Bronchial epithelial cell (primary cell): Measurements from ENCODE around the gene PANK3. TPM values are rescaled to one million over a fixed set of nuclear protein-coding genes. Genes with fewer than 3 reads are reported as not detected.

ENCODE experiments used
- DNase-seq: peaks from one replicate; pipeline ENCODE4 v3.0.0-alpha.2; 2010; ENCODE audit warnings: low read depth
- FAIRE-seq: peaks from 2 replicates; lab custom pipeline; 2011; peaks lifted over from hg19 to GRCh38; lab: Jason Lieb, UNC
- H3K27me3 ChIP-seq: 2 replicates; pipeline ENCODE4 v1.5.1; 2011; ENCODE audit warnings: low read length; ENCODE audit not compliant: control insufficient read depth, insufficient read depth
- H3K36me3 ChIP-seq: 2 replicates; pipeline ENCODE4 v1.5.1; 2011; ENCODE audit warnings: low read length; ENCODE audit not compliant: control insufficient read depth, insufficient read depth
- H3K4me3 ChIP-seq: 2 replicates; pipeline ENCODE4 v1.5.1; 2011; ENCODE audit warnings: mild to moderate bottlenecking, low read depth, low read length, control low read depth
- CTCF ChIP-seq: IDR thresholded peaks from 2 replicates; pipeline ENCODE4 v1.5.1; 2011; ENCODE audit warnings: mild to moderate bottlenecking, moderate library complexity, low read length, control low read depth, inconsistent platforms; ENCODE audit not compliant: insufficient read depth, severe bottlenecking
- total RNA-seq: library from RNA; depleted of rRNA; stranded (reverse); fragments of >200 nt; gene quantifications from 2 replicates; pipeline ENCODE4 v1.2.1, GENCODE V29; 2014

The PANK3 gene
- 55.8 and 61.3 TPM in 2 replicates for total RNA-seq

- peak within 1 kb of the TSS; percentile 95 for H3K4me3 ChIP-seq
- no peak for TF ChIP-seq CTCF
- no peak for FAIRE-seq
- peak; percentile 60 for DNase-seq
- H3K27me3 ChIP-seq, result no peaks in the 10 kb centered on the region
- H3K36me3 ChIP-seq, result no peaks in the 10 kb centered on the region
Observed at GRCh38 chr5:168578538-168579487, at the start of gene PANK3. Gene PANK3 (minus strand): TSS chr5:168579368. CDS start chr5:168579283, 85 bp downstream.

GRCh38 chr5:168624850-168625364, 45.7 kb upstream of the PANK3 start:
- TF ChIP-seq CTCF, result no peak
- FAIRE-seq (no peak), DNase-seq (peak; percentile 78)
- Histone ChIP-seq H3K27me3 (no peaks in the 10 kb centered on the region), H3K36me3 (no peaks in the 10 kb centered on the region), H3K4me3 (no peak overlapping the region)

- DNase-seq, result no peak
- Histone ChIP-seq H3K36me3 (no peaks in the 10 kb centered on the region), H3K4me3 (no peak overlapping the region), H3K27me3 (no peaks in the 10 kb centered on the region)
- TF ChIP-seq CTCF, result no peak
- FAIRE-seq, result no peak
Observed at GRCh38 chr5:168620807-168621206, 41.6 kb upstream of the PANK3 start.

- FAIRE-seq (no peak), DNase-seq (no peak)
- H3K36me3 ChIP-seq, result no peaks in the 10 kb centered on the region
- TF ChIP-seq CTCF, result no peak
- no peak overlapping the region for H3K4me3 ChIP-seq
- no peaks in the 10 kb centered on the region for H3K27me3 ChIP-seq
Observed at GRCh38 chr5:168614661-168615060, 35.5 kb upstream of the PANK3 start.

- DNase-seq, result no peak
- no peak overlapping the region for H3K4me3 ChIP-seq
- no peaks in the 10 kb centered on the region for H3K27me3 ChIP-seq
- H3K36me3 ChIP-seq, result no peaks in the 10 kb centered on the region
- no peak for FAIRE-seq
- no peak for TF ChIP-seq CTCF
Observed at GRCh38 chr5:168613996-168614395, 34.8 kb upstream of the PANK3 start.
